ENCODE data around the gene FIGNL2. TPM values are rescaled to one million over a fixed set of nuclear protein-coding genes. Genes with fewer than 3 reads are reported as not detected.

FIGNL2 gene
- total RNA-seq, 1 donor from 2014 or later = not detected

GRCh38 chr12:51813931-51814310 is 34.6 kb downstream of the FIGNL2 start:
- peak overlapping the region in 1 of 2 donors; percentile 56 for H3K27ac ChIP-seq
- H3K27me3 ChIP-seq = no peaks in the 10 kb centered on the region
- H3K4me3 ChIP-seq = peak overlapping the region; percentile 50 to 64
- intact Hi-C loops (cut with DNase I) = loop anchor here (10.0 kb wide), 1 partner anchor 389 kb away; the partner anchor contains the start of gene SLC4A8
- no peaks in the 10 kb centered on the region for H3K36me3 ChIP-seq
- no peak for DNase-seq (ENCODE audit: low spot score in 2 of 2)
- H3K4me1 ChIP-seq = no peaks in the 10 kb centered on the region
- H3K9me3 ChIP-seq = no peaks in the 10 kb centered on the region
- no peak for TF ChIP-seq CTCF (IDR thresholded peaks at IDR 0.05)

GRCh38 chr12:51812871-51813270 is 35.6 kb downstream of the FIGNL2 start:
- no peak for DNase-seq (ENCODE audit: low spot score in 2 of 2)
- intact Hi-C loops (cut with DNase I) = loop anchor here (10.0 kb wide), 1 partner anchor 388 kb away; the partner anchor contains the start of gene SLC4A8
- Histone ChIP-seq H3K36me3 (no peaks in the 10 kb centered on the region), H3K27me3 (no peaks in the 10 kb centered on the region), H3K9me3 (no peaks in the 10 kb centered on the region), H3K4me1 (no peaks in the 10 kb centered on the region), H3K4me3 (no peak overlapping the region), H3K27ac (no peak overlapping the region)
- TF ChIP-seq CTCF (IDR thresholded peaks at IDR 0.05) = no peak

- H3K4me3 ChIP-seq = no peak overlapping the region
- DNase-seq (ENCODE audit: low spot score in 2 of 2) = no peak
- no peaks in the 10 kb centered on the region for H3K27me3 ChIP-seq
- H3K27ac ChIP-seq = no peak overlapping the region
- intact Hi-C loops (cut with DNase I) = loop anchor here (10.0 kb wide), 1 partner anchor 387 kb away; the partner anchor contains the start of gene SLC4A8
- no peaks in the 10 kb centered on the region for H3K9me3 ChIP-seq
- no peak for TF ChIP-seq CTCF (IDR thresholded peaks at IDR 0.05)
- no peaks in the 10 kb centered on the region for H3K36me3 ChIP-seq
- H3K4me1 ChIP-seq = no peaks in the 10 kb centered on the region
Observed at GRCh38 chr12:51811203-51812202, 37.0 kb downstream of the FIGNL2 start.

GRCh38 chr12:51809193-51809592 is 39.3 kb downstream of the FIGNL2 start:
- intact Hi-C loops (cut with DNase I) = no loop called here
- Histone ChIP-seq H3K4me1 (no peaks in the 10 kb centered on the region), H3K9me3 (no peaks in the 10 kb centered on the region), H3K27me3 (no peaks in the 10 kb centered on the region), H3K36me3 (no peaks in the 10 kb centered on the region), H3K27ac (no peak overlapping the region), H3K4me3 (no peak overlapping the region)
- no peak for DNase-seq (ENCODE audit: low spot score in 2 of 2)
- TF ChIP-seq CTCF (IDR thresholded peaks at IDR 0.05) = no peak

- no peak overlapping the region for H3K27ac ChIP-seq
- intact Hi-C loops (cut with DNase I) = no loop called here
Observed at GRCh38 chr12:51806896-51807295, 41.6 kb downstream of the FIGNL2 start.

More at GRCh38 chr12:51806896-51807295, 41.6 kb downstream of the FIGNL2 start:
- no peak for DNase-seq (ENCODE audit: low spot score in 2 of 2)
- Histone ChIP-seq H3K4me1 (no peaks in the 10 kb centered on the region), H3K36me3 (no peaks in the 10 kb centered on the region), H3K27me3 (no peaks in the 10 kb centered on the region), H3K4me3 (no peak overlapping the region), H3K9me3 (no peaks in the 10 kb centered on the region)
- TF ChIP-seq CTCF (IDR thresholded peaks at IDR 0.05) = no peak
